SK-N-SH (cell line): ENCODE results near the gene ZNF132.

Experiments used
- CHD2 ChIP-seq: fragments of 150-350 bp; IDR thresholded peaks from 2 replicates; pipeline ENCODE4 v1.6.1; 2018; ENCODE audit warnings: low read length; ENCODE audit not compliant: partially characterized antibody
- EP300 ChIP-seq, 2 experiments: IDR thresholded peaks; 2 replicates each; pipeline versions ENCODE4 v1.4.0 to v1.6.1; 2012; ENCODE audit warnings: borderline replicate concordance in 1 of 2, low read depth in 1 of 2, low read length in 1 of 2
- EZH2phosphoT487 ChIP-seq: fragments of 200-600 bp; sonication (generic); IDR thresholded peaks from 2 replicates; pipeline ENCODE4 v1.6.1; 2017; ENCODE audit warnings: low read depth, mixed run types, mild to moderate bottlenecking, antibody characterized with exemption, moderate library complexity, borderline replicate concordance
- FOXJ3 ChIP-seq: sonication (generic); formaldehyde crosslinking; IDR thresholded peaks from 2 replicates; pipeline ENCODE4 v1.5.1; 2020; ENCODE audit warnings: mild to moderate bottlenecking, missing genetic modification reagents
- GABPA ChIP-seq: IDR thresholded peaks from 2 replicates; pipeline ENCODE4 v1.4.0; 2012; ENCODE audit warnings: low read depth, mild to moderate bottlenecking
- NRF1 ChIP-seq: IDR thresholded peaks from 2 replicates; pipeline ENCODE4 v1.6.1; 2012; ENCODE audit warnings: low read depth, mild to moderate bottlenecking, low read length
- POLR2AphosphoS5 ChIP-seq: IDR thresholded peaks from 2 replicates; pipeline ENCODE4 v1.6.1; 2012; ENCODE audit warnings: low read depth, low read length
- REST ChIP-seq: IDR thresholded peaks from 2 replicates; pipeline ENCODE4 v1.6.1; 2012; ENCODE audit warnings: mild to moderate bottlenecking, low read depth, low read length, moderate library complexity
- RFX5 ChIP-seq: IDR thresholded peaks from 2 replicates; pipeline ENCODE4 v1.6.1; 2012; ENCODE audit warnings: mild to moderate bottlenecking, improper control_type of control experiment, low read length
- TAF1 ChIP-seq: IDR thresholded peaks from 2 replicates; pipeline ENCODE4 v1.6.1; 2012; ENCODE audit warnings: low read depth, mild to moderate bottlenecking, low read length, moderate library complexity, borderline replicate concordance
- USF2 ChIP-seq: fragments of 150-350 bp; IDR thresholded peaks from 2 replicates; pipeline ENCODE4 v1.6.1; 2017; ENCODE audit warnings: antibody characterized with exemption, low read length, low read depth, borderline replicate concordance
- TF ChIP-seq, protein P1 (sequence below): fragments of 200-600 bp; sonication (generic); IDR thresholded peaks from 2 replicates; pipeline ENCODE4 v1.6.1; 2017; ENCODE audit warnings: antibody characterized with exemption, mild to moderate bottlenecking, moderate library complexity
- TF ChIP-seq, protein P2 (sequence below): IDR thresholded peaks from 2 replicates; pipeline ENCODE4; 2012
- TF ChIP-seq, protein P3 (sequence below): IDR thresholded peaks from 2 replicates; pipeline ENCODE4 v1.4.0; 2012; ENCODE audit warnings: low read depth

DNA sequence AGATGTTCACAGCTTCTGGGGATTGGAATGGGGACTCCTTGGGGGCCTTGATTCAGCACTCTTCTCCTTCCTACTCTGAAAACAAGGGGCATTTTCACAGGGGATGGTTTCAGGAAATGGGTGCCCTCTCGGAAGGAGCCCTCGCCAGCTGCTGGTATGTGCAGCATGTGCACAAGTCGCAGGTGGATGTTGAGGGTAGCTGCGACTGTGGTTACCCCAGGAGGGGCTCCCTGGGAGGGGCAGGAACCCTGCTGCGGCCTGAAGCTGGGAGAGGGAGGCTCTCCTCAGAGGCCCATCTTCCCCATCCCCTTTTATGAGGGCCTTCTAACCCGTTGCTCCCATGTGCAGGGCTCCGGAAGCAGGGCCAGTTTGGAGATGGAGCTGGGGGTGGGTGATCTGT lies 42.4 kb upstream of the ZNF132 start:
- TF ChIP-seq, protein P1, sequence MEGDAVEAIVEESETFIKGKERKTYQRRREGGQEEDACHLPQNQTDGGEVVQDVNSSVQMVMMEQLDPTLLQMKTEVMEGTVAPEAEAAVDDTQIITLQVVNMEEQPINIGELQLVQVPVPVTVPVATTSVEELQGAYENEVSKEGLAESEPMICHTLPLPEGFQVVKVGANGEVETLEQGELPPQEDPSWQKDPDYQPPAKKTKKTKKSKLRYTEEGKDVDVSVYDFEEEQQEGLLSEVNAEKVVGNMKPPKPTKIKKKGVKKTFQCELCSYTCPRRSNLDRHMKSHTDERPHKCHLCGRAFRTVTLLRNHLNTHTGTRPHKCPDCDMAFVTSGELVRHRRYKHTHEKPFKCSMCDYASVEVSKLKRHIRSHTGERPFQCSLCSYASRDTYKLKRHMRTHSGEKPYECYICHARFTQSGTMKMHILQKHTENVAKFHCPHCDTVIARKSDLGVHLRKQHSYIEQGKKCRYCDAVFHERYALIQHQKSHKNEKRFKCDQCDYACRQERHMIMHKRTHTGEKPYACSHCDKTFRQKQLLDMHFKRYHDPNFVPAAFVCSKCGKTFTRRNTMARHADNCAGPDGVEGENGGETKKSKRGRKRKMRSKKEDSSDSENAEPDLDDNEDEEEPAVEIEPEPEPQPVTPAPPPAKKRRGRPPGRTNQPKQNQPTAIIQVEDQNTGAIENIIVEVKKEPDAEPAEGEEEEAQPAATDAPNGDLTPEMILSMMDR, result no peak
- TF ChIP-seq REST, result no peak
- no peak for TF ChIP-seq CHD2
- TF ChIP-seq FOXJ3 (CRISPR knock-in tag), result no peak
- no peak for TF ChIP-seq NRF1
- TF ChIP-seq, protein P2, sequence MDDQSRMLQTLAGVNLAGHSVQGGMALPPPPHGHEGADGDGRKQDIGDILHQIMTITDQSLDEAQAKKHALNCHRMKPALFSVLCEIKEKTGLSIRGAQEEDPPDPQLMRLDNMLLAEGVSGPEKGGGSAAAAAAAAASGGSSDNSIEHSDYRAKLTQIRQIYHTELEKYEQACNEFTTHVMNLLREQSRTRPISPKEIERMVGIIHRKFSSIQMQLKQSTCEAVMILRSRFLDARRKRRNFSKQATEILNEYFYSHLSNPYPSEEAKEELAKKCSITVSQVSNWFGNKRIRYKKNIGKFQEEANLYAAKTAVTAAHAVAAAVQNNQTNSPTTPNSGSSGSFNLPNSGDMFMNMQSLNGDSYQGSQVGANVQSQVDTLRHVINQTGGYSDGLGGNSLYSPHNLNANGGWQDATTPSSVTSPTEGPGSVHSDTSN, result no peak
- no peak for TF ChIP-seq GABPA
- no peak for TF ChIP-seq TAF1
- no peak for TF ChIP-seq EP300 (IDR thresholded peaks at IDR 0.05; ENCODE audit: borderline replicate concordance in 1 of 2, low read depth in 1 of 2, low read length in 1 of 2)
- no peak for TF ChIP-seq POLR2AphosphoS5
- TF ChIP-seq USF2, result no peak
- TF ChIP-seq RFX5, result no peak
- TF ChIP-seq, protein P3, sequence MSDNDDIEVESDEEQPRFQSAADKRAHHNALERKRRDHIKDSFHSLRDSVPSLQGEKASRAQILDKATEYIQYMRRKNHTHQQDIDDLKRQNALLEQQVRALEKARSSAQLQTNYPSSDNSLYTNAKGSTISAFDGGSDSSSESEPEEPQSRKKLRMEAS, result no peak
- no peak for TF ChIP-seq EZH2phosphoT487
